Measurements from ENCODE around the gene PHACTR3. TPM values are rescaled to one million over a fixed set of nuclear protein-coding genes. Genes with fewer than 3 reads are reported as not detected.

The PHACTR3 gene
- total RNA-seq, 1 experiment from 2014 or later: not detected

DNA sequence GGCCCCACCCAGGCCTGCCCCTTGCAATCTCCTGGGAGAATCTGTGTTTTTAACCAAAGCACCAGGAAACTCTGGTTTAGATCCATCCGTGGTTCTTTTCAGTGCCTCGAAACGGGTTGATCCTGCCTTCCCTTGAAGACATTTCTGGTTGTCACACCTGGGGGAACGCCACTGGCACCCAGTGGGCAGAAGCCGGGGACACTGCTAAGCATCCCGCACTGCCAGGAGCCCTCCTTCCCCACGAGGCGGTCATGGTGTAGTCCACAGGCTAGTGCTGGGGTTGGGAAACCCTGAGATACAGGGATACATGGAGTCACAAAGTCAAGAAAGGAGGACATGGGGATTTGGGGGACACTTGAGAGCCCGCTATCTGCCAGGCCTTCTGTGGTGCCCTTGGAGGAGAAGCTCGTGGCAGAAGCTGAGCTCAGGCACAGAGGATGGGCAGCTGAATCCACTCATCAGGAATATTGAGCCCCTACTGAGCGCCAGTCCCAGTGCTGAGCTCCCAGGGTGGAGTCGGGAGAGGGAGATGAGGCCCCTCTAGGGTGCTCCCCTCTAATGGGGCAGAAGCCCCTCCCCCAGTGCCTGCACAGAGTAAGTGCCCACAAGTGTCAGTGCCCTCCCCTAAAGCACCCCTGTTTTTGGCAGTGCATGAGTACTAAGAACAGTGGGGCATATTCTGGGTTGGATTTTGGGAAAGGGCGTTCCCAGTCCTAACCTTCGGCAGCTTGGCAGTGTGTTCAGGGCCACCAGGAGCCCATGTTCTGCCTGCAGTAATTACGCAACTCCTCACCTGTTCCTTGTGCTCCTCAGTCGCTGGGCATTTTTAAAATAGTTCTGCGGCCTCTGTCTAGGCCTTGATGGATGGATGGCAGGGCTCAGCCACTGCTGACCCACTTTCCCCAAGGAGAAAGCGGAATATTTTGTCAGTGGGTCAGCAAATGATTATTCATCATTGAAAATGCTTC lies 25.6 kb upstream of the PHACTR3 start:
- Histone ChIP-seq H3K4me1 (ENCODE audit: control insufficient read depth in 1 of 2, insufficient read depth in 2 of 2, low read length in 2 of 2) (no peaks in the 10 kb centered on the region), H3K9ac (ENCODE audit: low read length) (no peak overlapping the region), H3K27me3 (ENCODE audit: insufficient read depth, low read length) (peaks cover 22% of the 10 kb centered on the region), H2AFZ (ENCODE audit: low read depth, low read length, poor library complexity, severe bottlenecking) (no peak overlapping the region), H3K4me3 (replicated peaks in 1 of 2; ENCODE audit: low read depth in 1 of 2, low read length in 2 of 2) (no peak overlapping the region), H3K9me3 (ENCODE audit: control insufficient read depth in 1 of 2, insufficient read depth in 1 of 2, low read depth in 1 of 2, low read length in 2 of 2) (no peaks in the 10 kb centered on the region), H4K20me1 (ENCODE audit: insufficient read depth) (no peaks in the 10 kb centered on the region), H3K9me2 (ENCODE audit: insufficient read depth) (no peaks in the 10 kb centered on the region), H3K79me2 (ENCODE audit: insufficient read depth, low read length) (no peaks in the 10 kb centered on the region), H3K36me3 (ENCODE audit: control insufficient read depth in 1 of 2, insufficient read depth in 2 of 2, low read length in 2 of 2) (no peaks in the 10 kb centered on the region), H3K27ac (ENCODE audit: low read depth, low read length) (no peak overlapping the region), H3K4me2 (ENCODE audit: low read length) (no peak overlapping the region)
- ChIA-PET CTCF (no interaction called here), POLR2A (no interaction called here), RAD21 (ENCODE audit: low non-redundant PET in 1 of 2, low total read pairs in 2 of 2, uncharacterized antibody in 2 of 2, unreplicated experiment in 2 of 2) (no interaction called here)
- DNase-seq (ENCODE audit: low read depth, low spot score) (no peak), ATAC-seq (no peak)
- BruUV-seq (replicated peaks): no TSS peak
- intact Hi-C loops (cut with micrococcal nuclease): no loop called here
- TF ChIP-seq, protein P1, sequence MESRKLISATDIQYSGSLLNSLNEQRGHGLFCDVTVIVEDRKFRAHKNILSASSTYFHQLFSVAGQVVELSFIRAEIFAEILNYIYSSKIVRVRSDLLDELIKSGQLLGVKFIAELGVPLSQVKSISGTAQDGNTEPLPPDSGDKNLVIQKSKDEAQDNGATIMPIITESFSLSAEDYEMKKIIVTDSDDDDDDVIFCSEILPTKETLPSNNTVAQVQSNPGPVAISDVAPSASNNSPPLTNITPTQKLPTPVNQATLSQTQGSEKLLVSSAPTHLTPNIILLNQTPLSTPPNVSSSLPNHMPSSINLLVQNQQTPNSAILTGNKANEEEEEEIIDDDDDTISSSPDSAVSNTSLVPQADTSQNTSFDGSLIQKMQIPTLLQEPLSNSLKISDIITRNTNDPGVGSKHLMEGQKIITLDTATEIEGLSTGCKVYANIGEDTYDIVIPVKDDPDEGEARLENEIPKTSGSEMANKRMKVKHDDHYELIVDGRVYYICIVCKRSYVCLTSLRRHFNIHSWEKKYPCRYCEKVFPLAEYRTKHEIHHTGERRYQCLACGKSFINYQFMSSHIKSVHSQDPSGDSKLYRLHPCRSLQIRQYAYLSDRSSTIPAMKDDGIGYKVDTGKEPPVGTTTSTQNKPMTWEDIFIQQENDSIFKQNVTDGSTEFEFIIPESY (IDR thresholded peaks at IDR 0.05; ENCODE audit: extremely low read depth, insufficient replicate concordance, low read length): no peak
- no peak for TF ChIP-seq SRF (IDR thresholded peaks at IDR 0.05; ENCODE audit: low read depth)
- TF ChIP-seq, protein P2, sequence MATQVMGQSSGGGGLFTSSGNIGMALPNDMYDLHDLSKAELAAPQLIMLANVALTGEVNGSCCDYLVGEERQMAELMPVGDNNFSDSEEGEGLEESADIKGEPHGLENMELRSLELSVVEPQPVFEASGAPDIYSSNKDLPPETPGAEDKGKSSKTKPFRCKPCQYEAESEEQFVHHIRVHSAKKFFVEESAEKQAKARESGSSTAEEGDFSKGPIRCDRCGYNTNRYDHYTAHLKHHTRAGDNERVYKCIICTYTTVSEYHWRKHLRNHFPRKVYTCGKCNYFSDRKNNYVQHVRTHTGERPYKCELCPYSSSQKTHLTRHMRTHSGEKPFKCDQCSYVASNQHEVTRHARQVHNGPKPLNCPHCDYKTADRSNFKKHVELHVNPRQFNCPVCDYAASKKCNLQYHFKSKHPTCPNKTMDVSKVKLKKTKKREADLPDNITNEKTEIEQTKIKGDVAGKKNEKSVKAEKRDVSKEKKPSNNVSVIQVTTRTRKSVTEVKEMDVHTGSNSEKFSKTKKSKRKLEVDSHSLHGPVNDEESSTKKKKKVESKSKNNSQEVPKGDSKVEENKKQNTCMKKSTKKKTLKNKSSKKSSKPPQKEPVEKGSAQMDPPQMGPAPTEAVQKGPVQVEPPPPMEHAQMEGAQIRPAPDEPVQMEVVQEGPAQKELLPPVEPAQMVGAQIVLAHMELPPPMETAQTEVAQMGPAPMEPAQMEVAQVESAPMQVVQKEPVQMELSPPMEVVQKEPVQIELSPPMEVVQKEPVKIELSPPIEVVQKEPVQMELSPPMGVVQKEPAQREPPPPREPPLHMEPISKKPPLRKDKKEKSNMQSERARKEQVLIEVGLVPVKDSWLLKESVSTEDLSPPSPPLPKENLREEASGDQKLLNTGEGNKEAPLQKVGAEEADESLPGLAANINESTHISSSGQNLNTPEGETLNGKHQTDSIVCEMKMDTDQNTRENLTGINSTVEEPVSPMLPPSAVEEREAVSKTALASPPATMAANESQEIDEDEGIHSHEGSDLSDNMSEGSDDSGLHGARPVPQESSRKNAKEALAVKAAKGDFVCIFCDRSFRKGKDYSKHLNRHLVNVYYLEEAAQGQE (IDR thresholded peaks at IDR 0.05; ENCODE audit: low read depth): no peak
- TF ChIP-seq, protein P3, sequence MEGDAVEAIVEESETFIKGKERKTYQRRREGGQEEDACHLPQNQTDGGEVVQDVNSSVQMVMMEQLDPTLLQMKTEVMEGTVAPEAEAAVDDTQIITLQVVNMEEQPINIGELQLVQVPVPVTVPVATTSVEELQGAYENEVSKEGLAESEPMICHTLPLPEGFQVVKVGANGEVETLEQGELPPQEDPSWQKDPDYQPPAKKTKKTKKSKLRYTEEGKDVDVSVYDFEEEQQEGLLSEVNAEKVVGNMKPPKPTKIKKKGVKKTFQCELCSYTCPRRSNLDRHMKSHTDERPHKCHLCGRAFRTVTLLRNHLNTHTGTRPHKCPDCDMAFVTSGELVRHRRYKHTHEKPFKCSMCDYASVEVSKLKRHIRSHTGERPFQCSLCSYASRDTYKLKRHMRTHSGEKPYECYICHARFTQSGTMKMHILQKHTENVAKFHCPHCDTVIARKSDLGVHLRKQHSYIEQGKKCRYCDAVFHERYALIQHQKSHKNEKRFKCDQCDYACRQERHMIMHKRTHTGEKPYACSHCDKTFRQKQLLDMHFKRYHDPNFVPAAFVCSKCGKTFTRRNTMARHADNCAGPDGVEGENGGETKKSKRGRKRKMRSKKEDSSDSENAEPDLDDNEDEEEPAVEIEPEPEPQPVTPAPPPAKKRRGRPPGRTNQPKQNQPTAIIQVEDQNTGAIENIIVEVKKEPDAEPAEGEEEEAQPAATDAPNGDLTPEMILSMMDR (IDR thresholded peaks at IDR 0.05 in 2 of 3, conservative IDR thresholded peaks at IDR 0.05 in 1 of 3; ENCODE audit: borderline replicate concordance in 1 of 3, insufficient read depth in 1 of 3, low read depth in 2 of 3, low read length in 2 of 3): no peak
- no peak for TF ChIP-seq EGR1 (IDR thresholded peaks at IDR 0.05; ENCODE audit: low read depth)
- TF ChIP-seq SP1 (IDR thresholded peaks at IDR 0.05; ENCODE audit: low read depth): no peak
- TF ChIP-seq ELF1 (IDR thresholded peaks at IDR 0.05; ENCODE audit: borderline replicate concordance, low read depth): no peak
- no peak for TF ChIP-seq CBX3 (IDR thresholded peaks at IDR 0.05; ENCODE audit: low read depth)
- no peak for TF ChIP-seq ZNF274 (IDR thresholded peaks at IDR 0.05; ENCODE audit: low read depth, low read length)

Data from HCT116 (cell line).